Fibroblast of skin of left biceps (primary cell): Measurements from ENCODE around the gene FHL1.
"Not testable (repeated sequence)": the region's sequence is repeated elsewhere in the genome, so short reads cannot be mapped to it uniquely, and the experiment has no call there.

Source experiments
- DNase-seq, 2 experiments: peaks; one replicate each; pipeline ENCODE4 v3.0.0-alpha.2; 2013; ENCODE audit warnings: low read depth in 2 of 2

The FHL1 gene

GRCh38 chrX:136147315-136147901, at the start of gene FHL1:
Gene FHL1, plus strand, starts transcription at chrX:136147533.
- no peak for DNase-seq

DNA sequence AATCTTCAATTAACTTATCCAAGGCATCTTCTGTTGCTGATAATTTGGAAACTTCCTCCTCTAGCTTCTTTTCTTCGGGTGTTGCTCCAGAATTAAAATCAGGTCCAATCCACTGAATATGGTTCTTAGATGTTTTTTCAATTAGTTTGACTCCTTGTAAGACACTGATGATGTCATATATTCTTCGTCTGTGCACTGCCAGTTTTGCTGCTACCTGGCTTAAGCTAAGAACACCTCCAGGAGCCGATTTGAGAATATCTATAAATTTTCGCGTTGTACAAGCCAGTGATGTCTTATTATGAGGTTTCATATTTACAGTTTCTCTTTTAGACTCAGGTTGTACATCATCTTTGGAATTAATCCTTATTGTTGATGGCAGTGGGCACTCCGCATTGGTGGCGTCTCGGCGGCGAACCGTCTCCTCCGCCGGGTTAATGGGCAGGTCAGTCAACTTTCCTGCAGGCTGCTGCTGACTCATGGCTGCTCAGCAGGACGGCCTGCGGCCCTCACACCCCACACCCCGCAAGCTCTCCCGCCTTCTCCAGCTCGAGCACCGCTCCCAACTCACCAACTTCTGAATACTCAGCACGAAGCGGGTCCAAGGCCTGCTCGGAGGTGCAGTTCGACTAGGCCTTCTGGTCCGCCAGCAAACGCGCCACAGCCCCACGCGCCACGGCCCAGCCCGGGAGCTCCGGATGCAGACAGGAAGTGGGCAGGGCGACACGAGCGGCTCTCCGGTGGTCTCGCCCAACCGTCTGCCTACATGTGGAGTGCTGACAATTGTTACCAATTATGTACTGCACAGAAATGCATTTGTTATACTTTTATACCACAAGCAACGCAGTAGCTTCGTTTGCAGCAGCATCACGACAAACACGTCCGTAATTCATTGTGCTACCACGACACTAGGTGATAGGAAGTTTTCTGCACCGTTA, 49.2 kb upstream of the FHL1 start:
- DNase-seq, result no peak

- no peak for DNase-seq
These were observed 42.4 kb upstream of the FHL1 start for GRCh38 chrX:136104936-136105335.

DNA sequence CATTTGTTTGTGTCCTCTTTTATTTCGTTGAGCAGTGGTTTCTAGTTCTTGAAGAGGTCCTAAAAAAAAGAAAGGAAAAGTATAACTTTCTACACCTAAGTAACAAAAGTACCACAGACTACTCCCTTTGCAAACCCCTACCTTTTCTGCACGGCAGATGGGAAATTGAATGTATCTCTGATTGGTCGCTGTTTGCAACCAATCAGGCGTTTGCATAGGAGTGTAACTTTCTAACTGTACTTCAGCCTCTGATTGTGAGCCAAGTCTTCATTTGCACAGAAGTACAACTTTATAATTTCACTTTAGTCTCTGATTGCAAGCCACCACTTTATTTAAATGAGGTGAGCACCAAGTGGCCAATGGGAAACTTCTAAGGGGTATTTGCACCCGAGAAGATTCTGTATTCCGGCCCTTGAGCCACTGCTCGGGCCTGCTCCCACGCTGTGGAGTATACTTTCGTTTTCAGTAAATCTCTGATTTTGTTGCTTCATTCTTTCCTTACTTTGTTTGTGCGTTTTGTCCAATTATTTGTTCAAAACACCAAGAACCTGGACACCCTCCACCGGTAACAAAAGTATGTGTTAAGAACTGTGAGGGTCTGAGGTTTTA, 40.3 kb upstream of the FHL1 start:
- no peak for DNase-seq

GRCh38 chrX:136108905-136109304, 38.4 kb upstream of the FHL1 start:
- not testable (repeated sequence) for DNase-seq

DNA sequence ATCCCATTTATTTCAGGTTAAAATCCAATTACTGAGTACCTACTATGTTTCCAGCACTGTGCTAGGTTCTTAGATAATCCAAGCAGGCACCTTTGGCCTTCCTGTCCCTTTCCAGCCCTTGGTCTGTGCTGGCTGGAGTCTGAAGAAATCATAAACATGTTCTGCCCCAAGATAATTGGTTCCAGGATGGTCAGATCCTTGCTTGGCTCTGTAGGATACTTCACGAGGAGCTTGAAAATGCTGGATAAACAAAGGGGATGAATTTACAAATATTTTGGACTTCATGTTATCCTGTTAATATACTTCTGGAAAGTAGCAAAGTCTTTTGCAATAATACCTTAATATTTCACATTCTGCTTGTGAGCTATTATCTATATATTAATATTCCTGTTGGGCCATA, 35.0 kb upstream of the FHL1 start:
- DNase-seq, result no peak

- no peak for DNase-seq
These were observed 34.6 kb upstream of the FHL1 start for GRCh38 chrX:136112778-136113177.

GRCh38 chrX:136115126-136115903, 32.0 kb upstream of the FHL1 start:
- DNase-seq, result peak; percentile 54 to 64

DNA sequence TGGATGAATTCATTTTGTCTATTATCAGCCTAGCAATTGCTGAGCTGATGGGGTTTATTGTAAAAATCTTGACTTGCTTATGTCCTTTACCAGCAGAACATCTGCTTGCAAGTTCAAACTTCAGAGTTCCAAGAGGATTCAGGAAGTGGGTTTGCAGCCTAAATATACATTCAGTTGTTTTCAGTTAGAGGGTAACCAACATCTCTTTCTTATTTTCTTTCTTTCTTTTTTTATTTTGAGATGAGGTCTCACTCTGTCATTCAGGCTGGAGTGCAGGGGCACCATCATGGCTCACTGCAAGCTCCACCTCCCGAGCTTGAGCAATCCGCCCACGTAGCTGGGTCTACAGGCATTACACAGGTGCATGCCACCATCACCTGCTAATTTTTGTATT, 31.4 kb upstream of the FHL1 start:
- DNase-seq, result no peak

- no peak for DNase-seq
These were observed 25.5 kb upstream of the FHL1 start for GRCh38 chrX:136121788-136122187.

GRCh38 chrX:136122207-136122606, 25.1 kb upstream of the FHL1 start:
- no peak for DNase-seq

DNA sequence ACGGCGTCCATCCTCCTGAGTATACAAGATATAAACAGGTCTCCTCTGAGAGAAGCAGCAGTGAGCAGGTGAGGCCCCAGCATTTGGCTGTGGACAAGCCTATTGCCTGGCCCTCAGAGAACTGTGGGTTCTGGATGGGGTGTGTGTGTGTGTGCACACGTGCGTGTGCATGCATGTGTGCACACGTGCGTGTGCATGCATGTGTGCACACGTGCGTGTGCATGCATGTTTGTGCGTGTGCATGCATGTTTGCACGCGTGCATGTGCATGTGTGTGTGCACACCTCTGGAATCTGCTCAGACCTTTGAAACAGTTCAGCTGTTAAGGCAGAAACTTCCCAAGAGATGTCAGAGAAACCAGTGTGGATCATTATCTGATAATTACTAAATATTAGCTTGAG, 22.2 kb upstream of the FHL1 start:
- DNase-seq, result no peak

DNA sequence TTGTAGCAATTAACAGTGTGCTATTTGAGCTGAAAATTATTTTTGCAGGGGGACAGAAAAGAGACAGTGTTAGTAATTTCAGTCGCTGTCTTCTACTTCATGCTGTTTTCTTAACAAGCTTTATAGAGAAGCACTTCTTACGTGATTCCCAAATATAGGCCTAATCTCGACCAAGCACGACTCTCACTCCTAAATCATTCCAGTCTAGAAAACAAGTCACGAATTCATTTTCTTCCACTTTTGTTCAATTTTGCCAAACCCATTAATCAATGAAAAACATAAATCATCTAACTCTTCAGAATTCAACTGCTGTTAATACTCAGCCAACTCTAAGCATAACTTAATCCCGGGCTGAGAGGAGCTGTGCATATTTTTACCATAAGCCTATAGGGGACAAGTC, 21.0 kb upstream of the FHL1 start:
- DNase-seq, result no peak

DNA sequence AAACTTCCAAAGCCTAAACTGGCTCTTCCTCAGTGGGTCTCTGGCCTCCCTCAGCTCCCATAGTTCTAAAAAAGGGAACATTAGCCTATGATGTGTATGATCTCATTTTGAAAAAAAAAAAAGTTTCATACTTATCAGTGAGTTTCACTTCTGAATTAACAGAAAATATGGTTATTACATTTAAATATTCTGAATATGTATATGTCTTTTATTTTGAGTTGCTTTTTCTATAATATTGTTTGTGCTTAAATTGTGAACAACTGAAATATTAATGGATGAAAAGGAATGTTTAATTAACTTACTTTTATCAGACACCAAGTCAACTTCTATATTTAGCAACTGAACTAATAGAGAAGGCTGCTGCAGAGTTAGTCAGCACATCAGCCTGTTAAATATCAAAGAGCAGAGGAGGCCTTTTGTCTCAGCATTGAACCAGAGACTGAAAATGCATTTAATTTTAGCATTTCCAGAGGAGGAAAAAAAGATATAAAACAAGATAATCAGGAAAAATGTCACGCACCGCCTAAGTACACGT, 20.4 kb upstream of the FHL1 start:
- DNase-seq, result no peak

DNA sequence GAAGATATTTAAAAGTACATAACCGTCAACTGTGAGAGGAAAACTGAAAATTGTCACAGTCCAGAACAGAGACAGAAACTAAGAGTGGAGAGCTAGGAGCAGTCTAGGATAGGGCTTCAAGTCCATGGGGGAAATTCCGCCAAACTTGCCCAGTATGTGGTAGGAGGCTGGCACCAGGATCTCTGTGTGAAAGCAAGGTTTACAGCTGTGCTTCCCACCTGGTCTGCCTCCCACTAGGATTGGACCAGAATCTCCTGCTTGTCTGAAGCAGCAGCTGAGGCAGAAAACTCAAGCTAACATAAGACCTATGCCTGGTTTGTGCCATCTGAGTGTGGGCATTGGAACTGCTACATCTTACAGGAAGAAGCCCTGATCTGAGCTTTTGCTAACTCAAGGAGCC, 18.6 kb upstream of the FHL1 start:
- no peak for DNase-seq

GRCh38 chrX:136130931-136131833, 16.2 kb upstream of the FHL1 start:
- DNase-seq, result peak; percentile 85 to 90

GRCh38 chrX:136138939-136139338, 8.4 kb upstream of the FHL1 start:
- DNase-seq, result no peak

GRCh38 chrX:136141569-136141968, 5.8 kb upstream of the FHL1 start:
- no peak for DNase-seq

GRCh38 chrX:136142592-136142991, 4.7 kb upstream of the FHL1 start:
- DNase-seq, result no peak

DNA sequence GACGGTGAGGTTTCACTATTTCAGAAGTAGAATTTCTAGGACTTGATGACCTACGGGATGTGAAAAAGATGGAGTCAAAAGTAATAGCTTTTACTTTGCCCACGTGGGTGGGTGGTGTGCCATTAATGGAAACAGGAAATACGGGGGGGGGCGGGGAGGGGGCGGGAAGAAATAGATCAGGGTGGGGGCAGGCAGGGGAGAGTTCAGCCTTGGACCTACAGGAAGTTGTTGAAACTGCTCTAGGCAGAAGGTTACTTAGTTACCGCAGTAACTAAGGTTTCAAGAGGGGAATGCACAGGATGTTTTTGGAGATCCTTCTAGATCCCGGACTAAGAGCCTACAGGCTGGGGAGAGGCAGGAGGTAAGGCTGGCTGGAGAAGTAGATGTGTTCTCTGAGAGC, 3.6 kb upstream of the FHL1 start:
- DNase-seq, result no peak
